ENCODE data around the gene SDHB.

SDHB gene

GRCh38 chr1:16981269-16981849, 72.5 kb downstream of the SDHB start:
- DNase-seq = no peak

- no peak for DNase-seq
These were observed 73.2 kb downstream of the SDHB start, which contains the start of gene MFAP2 for GRCh38 chr1:16980473-16981268. TSS of gene MFAP2 (minus strand) at chr1:16980620. CDS start at chr1:16978273, 2,347 bp downstream.

DNA sequence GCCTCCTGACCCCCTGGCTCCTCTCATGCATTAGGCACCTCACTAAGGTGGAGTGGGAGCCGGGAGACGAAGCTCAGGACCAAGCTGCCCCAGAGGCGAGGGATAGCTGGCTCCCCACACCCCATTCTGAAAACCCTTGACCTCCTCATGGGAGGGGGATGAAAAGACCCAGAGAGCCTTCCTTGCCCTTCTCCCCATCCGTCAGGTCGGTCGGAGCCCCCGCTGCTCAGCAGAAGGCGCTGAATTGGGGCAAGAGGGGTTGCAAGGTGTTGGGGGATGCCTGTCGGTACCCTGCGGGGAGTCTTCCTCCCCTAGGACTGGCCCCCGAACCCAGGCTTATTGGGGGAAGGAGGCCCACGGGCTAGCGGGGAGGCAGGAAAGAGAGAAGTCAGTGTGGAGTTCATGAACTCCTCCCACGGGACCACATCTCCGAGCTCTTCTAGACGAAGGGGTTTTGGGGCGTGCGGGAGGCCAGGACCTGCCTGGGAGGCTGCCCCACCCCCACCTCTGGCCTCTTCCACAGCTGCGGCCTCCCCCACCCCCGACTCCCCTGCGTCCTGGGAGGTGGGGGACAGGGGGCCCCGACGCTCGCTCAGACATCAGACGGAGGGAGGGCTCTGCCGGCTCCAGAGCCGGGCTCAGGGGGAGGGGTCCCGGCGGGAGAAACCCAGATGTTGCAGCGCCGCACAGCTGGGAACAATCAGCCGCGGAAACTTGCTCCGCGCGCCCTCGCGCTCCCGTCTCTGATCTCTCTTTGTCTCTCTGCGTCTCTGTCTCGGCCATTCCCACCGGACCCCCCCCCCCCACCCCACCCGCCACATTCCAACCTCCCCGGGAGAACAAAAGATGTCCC, 74.1 kb downstream of the SDHB start:
- DNase-seq = no peak

DNA sequence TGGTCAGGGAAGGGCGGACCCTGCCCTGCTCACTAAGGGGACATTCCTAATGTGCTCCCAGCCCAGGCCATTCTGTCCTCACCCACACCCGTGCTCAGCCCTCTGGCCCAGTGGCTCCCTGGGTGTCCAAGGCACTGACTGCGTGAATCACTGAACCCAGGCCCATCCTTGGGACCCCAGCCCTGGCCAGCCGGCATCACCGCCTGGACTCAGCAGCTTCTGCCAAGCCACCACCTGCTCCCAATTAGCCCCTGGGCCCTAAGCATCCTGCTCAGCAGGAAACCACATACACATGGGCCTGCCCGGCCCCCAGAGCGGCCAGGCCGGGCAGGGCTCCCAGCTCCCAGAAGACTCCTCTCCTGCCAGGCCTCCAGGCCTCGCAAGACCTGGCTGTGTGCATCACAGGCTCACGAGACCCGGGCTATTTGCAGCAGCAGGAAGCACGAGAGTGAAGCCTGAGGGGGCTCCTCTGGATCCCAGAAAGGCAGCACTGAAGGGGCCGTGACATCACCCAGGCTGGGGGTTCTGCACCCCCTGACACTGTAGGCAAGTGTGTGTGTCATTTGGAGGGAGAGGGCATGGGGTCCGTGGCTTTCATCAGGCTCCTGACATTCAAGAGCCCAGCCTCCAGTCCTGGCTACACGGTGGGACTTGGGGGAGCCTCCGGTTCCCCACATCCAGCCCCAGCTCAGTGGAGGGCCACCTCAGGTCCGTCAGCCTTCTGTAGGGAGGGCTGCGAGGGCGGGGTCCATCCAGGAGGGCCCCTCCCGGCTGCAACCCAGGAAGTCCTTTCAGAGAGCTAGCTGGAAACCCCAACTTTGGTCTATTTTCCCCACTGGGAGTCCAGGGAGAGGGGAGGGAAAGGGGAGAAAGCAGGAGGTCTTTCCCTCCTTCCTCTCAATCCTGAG, 75.0 kb downstream of the SDHB start:
- DNase-seq = no peak

- no peak for DNase-seq
These were observed 75.7 kb downstream of the SDHB start for GRCh38 chr1:16978139-16978538.

DNA sequence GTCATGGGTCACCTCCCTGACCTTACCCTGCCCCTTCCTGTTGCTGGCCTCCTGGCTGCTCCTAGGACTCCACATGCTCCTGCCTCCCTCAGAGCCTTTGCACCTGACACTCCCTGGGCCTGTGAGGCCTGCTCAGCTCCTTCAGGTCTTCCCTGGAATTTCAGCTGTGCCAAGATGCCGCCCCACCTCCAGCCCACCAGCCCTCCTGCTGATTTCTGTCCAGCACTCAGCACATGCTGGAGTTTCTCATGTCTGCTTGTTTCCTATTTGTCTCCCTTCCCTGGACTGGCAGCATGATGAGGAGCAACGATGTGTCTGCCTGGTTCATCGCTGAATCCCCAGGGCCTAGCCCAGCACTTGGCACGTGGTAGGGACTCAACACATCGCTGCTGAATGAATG, 76.5 kb downstream of the SDHB start:
- DNase-seq = no peak

- no peak for DNase-seq
These were observed 76.9 kb downstream of the SDHB start for GRCh38 chr1:16976966-16977365.

- no peak for DNase-seq
These were observed 78.0 kb downstream of the SDHB start for GRCh38 chr1:16975838-16976237.

DNA sequence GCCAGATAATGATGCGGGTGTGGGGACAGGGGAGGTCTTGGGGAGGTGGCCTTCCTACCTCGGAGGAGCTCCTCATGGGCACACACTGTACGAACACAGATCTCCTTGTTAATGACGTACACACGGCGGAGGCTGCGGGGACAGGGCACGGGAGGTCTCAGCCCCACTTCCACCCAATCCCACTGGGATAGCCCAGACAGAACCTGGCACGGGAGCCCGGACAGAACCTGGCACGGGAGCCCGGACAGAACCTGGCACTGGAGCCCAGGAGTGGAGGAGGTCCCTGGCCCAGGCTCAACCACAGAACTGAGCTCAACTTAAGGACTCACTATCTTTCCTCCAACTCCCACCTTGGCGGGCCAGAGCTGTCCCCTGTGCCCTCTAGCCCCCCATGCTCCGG, 78.6 kb downstream of the SDHB start:
- DNase-seq = no peak

GRCh38 chr1:16973215-16973614, 80.6 kb downstream of the SDHB start:
- DNase-seq = no peak

GRCh38 chr1:16972189-16972895, 81.5 kb downstream of the SDHB start:
- no peak for DNase-seq

DNA sequence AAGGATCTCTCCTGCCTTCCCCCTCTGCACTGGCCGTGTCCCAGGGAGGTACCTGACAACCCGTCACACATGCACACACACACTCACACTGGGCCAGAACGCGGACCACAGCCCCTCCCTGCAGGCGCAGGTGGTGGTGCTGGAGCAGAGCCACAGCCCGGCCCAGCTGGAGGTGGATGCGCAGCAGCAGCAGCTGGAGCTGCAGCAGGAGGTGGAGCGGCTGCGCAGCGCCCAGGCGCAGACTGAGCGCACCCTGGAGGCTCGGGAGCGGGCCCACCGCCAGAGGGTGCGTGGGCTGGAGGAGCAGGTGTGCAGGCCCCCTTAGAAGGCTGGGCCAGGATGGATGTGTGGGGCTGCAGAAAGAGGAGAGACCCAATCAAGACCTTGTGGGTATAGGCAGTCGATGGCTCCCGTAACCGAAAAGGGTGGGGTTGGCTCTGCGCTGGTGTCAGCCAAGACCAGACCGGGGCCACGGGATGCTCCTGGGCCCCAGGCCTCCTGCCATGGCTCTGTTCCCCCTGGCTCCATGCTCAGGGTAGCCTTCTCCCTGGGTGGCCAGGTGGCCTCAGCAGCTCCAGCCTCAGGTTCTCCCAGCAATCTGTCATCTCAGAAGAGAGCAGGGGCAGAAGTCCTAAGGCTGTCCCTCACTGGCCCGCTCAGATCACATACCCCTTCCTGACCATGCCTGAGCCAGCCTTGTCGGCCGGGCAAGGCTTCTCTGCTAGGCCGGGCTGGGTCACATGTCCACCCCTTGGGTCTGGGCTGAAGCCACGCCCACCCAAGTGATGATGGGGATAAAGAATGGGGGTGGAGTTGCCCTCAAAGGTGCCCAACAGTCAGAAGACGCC, 82.3 kb downstream of the SDHB start:
- DNase-seq = peak; percentile 33

GRCh38 chr1:16970132-16970910, 83.5 kb downstream of the SDHB start:
- DNase-seq = no peak

DNA sequence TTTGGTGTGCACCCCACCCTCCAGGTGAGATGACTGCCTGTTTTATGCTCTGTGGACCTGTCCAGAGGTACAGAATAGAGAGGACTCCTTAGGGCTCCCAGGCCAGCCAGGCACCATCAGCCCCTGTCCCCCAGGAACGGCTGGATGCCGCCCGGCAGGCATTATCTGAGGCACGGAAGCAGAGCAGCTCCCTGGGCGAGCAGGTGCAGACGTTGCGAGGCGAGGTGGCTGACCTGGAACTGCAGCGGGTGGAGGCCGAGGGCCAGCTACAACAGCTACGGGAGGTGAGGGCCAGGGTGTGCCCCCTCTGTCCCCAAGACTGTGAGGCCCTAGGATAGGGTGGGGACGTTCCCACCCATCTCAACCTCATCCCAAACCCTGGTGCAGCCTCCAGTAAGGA, 84.2 kb downstream of the SDHB start:
- no peak for DNase-seq

DNA sequence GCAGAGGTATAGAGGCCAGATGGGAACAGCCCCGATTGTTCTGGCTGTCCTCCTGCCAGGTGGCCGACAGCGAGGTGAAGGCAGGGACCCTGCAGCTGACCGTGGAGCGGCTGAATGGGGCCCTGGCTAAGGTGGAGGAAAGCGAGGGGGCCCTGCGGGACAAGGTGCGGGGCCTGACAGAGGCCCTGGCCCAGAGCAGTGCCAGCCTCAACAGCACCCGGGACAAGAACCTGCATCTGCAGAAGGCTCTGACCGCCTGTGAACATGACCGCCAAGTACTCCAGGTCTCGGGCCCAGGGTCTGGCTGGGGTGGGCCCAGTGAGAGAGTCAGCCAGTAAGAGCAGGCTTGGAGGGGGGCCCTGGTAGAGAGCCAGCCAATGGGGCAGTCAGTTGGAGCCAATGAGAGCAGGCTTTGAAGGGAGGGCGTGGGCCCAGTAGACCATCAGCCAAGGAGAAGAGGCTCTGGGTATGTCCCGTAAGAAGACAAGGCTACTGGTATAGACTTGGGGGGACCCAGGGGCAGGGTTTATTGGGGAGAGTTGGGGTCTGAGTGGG, 84.7 kb downstream of the SDHB start:
- DNase-seq = no peak

Measured in hematopoietic multipotent progenitor cell treated with erythropoietin and hydrocortisone succinate and interleukin-3 and kit ligand, for 6 days (in vitro differentiated cells).